Panc1 (cell line): ENCODE results near the gene TYW1B.
"Not testable (repeated sequence)": the region's sequence is repeated elsewhere in the genome, so short reads cannot be mapped to it uniquely, and the experiment has no call there.

Source experiments
- POLR2AphosphoS5 ChIP-seq: IDR thresholded peaks from 2 replicates; pipeline ENCODE4 v1.6.1; 2012; ENCODE audit warnings: mild to moderate bottlenecking, low read depth, low read length, moderate library complexity
- TCF7L2 ChIP-seq: IDR thresholded peaks from 2 replicates; pipeline ENCODE4 v1.6.1; 2011; ENCODE audit warnings: mild to moderate bottlenecking, low read depth, low read length, inconsistent platforms
- TF ChIP-seq, protein P1 (sequence below): fragments of 450-650 bp; IDR thresholded peaks from 2 replicates; pipeline ENCODE4 v1.5.1; 2017; ENCODE audit warnings: mild to moderate bottlenecking

DNA sequence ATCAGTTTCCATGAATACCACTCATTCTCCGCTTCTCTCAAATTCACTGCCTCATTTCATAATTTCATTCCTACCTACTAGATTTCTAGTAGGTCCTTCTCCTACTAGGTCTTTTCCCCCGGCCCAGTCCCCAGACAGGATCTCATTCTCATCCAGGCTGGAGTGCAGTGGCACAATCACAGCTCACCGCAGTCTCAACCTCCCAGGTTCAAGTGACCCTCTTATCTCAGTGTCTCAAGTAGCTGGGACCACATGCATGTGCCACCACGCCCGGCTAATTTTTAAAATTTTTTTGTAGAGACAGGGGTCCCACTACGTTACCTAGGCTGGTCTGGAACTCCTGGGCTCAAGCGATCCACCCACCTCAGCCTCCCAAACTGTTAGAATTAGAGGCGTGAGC lies 132.5 kb downstream of the TYW1B start:
- TF ChIP-seq, protein P1, sequence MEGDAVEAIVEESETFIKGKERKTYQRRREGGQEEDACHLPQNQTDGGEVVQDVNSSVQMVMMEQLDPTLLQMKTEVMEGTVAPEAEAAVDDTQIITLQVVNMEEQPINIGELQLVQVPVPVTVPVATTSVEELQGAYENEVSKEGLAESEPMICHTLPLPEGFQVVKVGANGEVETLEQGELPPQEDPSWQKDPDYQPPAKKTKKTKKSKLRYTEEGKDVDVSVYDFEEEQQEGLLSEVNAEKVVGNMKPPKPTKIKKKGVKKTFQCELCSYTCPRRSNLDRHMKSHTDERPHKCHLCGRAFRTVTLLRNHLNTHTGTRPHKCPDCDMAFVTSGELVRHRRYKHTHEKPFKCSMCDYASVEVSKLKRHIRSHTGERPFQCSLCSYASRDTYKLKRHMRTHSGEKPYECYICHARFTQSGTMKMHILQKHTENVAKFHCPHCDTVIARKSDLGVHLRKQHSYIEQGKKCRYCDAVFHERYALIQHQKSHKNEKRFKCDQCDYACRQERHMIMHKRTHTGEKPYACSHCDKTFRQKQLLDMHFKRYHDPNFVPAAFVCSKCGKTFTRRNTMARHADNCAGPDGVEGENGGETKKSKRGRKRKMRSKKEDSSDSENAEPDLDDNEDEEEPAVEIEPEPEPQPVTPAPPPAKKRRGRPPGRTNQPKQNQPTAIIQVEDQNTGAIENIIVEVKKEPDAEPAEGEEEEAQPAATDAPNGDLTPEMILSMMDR = not testable (repeated sequence)
- not testable (repeated sequence) for TF ChIP-seq POLR2AphosphoS5, TCF7L2
